ENCODE results near the gene KCNH8.

DNA sequence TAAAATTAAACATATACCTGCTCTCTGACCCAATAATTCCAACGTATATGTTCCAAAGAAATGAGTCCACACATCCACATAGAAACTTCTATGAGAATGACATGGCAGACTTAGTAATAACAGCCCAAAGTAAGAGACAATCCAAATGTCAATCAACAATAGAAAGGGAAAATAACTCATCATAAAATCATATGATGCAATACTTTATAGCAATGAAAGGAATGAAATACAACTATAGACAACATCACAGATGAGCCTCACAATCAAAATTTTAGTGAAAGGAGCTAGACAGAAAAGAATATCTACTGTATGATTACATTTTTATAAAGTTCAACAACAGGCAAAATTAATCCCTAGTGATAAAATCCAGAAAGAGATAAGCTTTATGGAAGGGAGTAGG lies 23.6 kb upstream of the KCNH8 start:
- TF ChIP-seq TARDBP (IDR thresholded peaks at IDR 0.05) = no peak
- no peak for TF ChIP-seq SUZ12 (IDR thresholded peaks at IDR 0.05)
- no peak for TF ChIP-seq SP1 (IDR thresholded peaks at IDR 0.05)
- TF ChIP-seq HDGF (IDR thresholded peaks at IDR 0.05; ENCODE audit: borderline replicate concordance) = no peak
- TF ChIP-seq FOXK2 (IDR thresholded peaks at IDR 0.05) = no peak
- TF ChIP-seq FOXM1 (IDR thresholded peaks at IDR 0.05; ENCODE audit: borderline replicate concordance) = no peak
- TF ChIP-seq L3MBTL2 (conservative IDR thresholded peaks at IDR 0.05) = no peak
